Activated B cell treated with CpG ODN at 0.5 μM for 24 hours (primary cell): ENCODE data around the gene ZNF140. TPM values are rescaled to one million over a fixed set of nuclear protein-coding genes. Genes with fewer than 3 reads are reported as not detected.
A peak's percentile ranks its signal among the peaks of the same experiment; 100 is the strongest.

Source experiments
- ATAC-seq: fragments of 200-7000 bp; cut with Tn5 transposase; one replicate; pipeline ENCODE4 v1.10.0; 2021; ENCODE audit warnings: low read depth, mild to moderate bottlenecking, moderate library complexity
- CTCF ChIA-PET: fragments of 350-600 bp; sonication (Branson Sonifier 250); formaldehyde crosslinking; loops from one replicate; lab custom pipeline; 2021; ENCODE audit warnings: antibody characterized with exemption; lab: Charles Lee
- POLR2A ChIA-PET: fragments of 350-600 bp; sonication (Branson Sonifier 250); formaldehyde crosslinking; loops from one replicate; lab custom pipeline; 2021; ENCODE audit warnings: antibody characterized with exemption; lab: Charles Lee
- DNase-seq: peaks from one replicate; pipeline ENCODE4 v3.0.0; 2022
- H3K27ac Mint-ChIP-seq: one replicate; pipeline ENCODE4 v1.8.0; 2020; ENCODE audit warnings: mixed read lengths
- H3K27me3 Mint-ChIP-seq: one replicate; pipeline ENCODE4 v1.8.0; 2021; ENCODE audit warnings: mixed read lengths
- H3K36me3 Mint-ChIP-seq: one replicate; pipeline ENCODE4 v1.8.0; 2021; ENCODE audit warnings: low read depth, mixed read lengths
- H3K4me1 Mint-ChIP-seq: one replicate; pipeline ENCODE4 v1.8.0; 2021; ENCODE audit warnings: mixed read lengths
- H3K4me3 Mint-ChIP-seq: one replicate; pipeline ENCODE4 v1.8.0; 2020; ENCODE audit warnings: mild to moderate bottlenecking, mixed read lengths
- H3K9me3 Mint-ChIP-seq: one replicate; pipeline ENCODE4 v1.8.0; 2020; ENCODE audit warnings: mixed read lengths
- CTCF ChIP-seq: fragments of 200-600 bp; IDR thresholded peaks from one replicate; pipeline ENCODE4 v1.8.0; 2022; ENCODE audit warnings: antibody characterized with exemption, mild to moderate bottlenecking
- intact Hi-C: fragments of 100-400 bp; cut with micrococcal nuclease; formaldehyde crosslinking; loops from one replicate; pipeline ENCODE4 v1.15.1; 2024
- total RNA-seq: library from RNA; stranded (reverse); gene quantifications from 2 replicates; pipeline ENCODE4 v1.2.3, GENCODE V29; 2022

Gene ZNF140
- total RNA-seq: 20.6 and 21.9 TPM in 2 replicates

- peak; percentile 65 for ATAC-seq
- peaks cover 31% of the 10 kb centered on the region for H3K9me3 Mint-ChIP-seq
- peaks cover 12% of the 10 kb centered on the region for H3K4me1 Mint-ChIP-seq
- intact Hi-C loops: loop anchor here (1.0 to 2.0 kb wide), 10 partner anchors 43 to 318 kb away; partner anchors contain the start of genes CHFR, ZNF10, ZNF26 and ZNF268
- peak; percentile 90 for DNase-seq
- no peak within 1 kb of the TSS for H3K27ac Mint-ChIP-seq
- ChIA-PET CTCF (interaction anchor here (2.5 kb wide), 1 partner anchor 101 kb away, joined by 11 read pairs; the partner anchor contains the start of gene ZNF268), POLR2A (interaction anchor here (0.7 to 3.0 kb wide), 10 partner anchors 43 to 252 kb away, joined by 3 to 62 read pairs (median 12); partner anchors contain the start of genes CHFR, GOLGA3, ZNF10 and ZNF26)
- no peaks in the 10 kb centered on the region for H3K27me3 Mint-ChIP-seq
- TF ChIP-seq CTCF: no peak
- H3K4me3 Mint-ChIP-seq: no peak within 1 kb of the TSS
- H3K36me3 Mint-ChIP-seq: peaks cover 46% of the 10 kb centered on the region
Observed at GRCh38 chr12:133080368-133081158, at the start of gene ZNF140. TSS of gene ZNF140 (plus strand) at chr12:133080923. CDS start at chr12:133081321, 398 bp downstream.

DNA sequence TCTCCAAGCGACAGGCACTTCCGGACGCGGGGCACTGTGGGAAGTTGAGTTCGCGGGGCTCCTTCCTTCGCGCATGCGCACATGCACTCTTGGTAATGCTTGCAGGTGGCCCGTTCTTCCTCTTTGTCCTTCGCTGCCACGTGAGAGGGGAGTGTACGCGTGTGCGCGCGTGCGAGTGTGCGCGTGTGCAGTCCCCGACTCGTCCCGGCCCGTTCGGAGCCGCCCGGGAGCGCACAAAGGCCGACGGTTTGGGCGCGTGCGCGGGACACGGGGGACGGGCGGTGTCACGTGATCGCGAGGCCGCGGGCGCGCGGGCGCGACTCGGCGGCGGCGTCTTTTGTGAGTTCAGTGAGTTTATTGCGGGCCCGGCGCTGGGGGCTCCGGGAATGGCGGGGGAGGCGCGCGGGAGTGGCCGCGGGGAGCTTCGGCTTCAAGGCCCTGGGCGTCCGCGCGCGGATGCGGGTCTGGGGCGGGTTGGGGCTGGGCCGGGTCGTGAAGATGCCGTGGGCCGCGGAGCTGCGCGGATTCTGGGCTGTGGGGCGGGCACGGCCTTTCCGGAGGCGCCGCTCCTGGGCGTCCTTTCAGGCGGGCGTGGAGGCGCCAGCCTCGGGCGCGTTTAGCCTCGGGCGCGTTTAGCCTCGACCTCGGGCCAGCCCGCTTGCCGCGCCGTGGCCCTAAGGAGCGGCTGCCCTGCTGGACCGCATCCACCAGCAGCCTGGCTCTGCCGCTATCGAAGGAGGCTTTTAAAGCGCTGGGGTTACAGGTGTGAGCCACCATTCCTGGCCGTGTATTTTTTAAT, 43.3 kb upstream of the ZNF140 start, which contains the start of gene ZNF84:
TSS of gene ZNF84 (plus strand) at position 303 of the 799 bp plus-strand sequence. CDS start 3,959 bp downstream, outside the sequence.
- H3K27me3 Mint-ChIP-seq: peaks cover 2% of the 10 kb centered on the region
- no peak for TF ChIP-seq CTCF
- DNase-seq (peak; percentile 92), ATAC-seq (peak; percentile 95)
- peaks cover 20% of the 10 kb centered on the region for H3K4me1 Mint-ChIP-seq
- peaks cover 28% of the 10 kb centered on the region for H3K9me3 Mint-ChIP-seq
- POLR2A ChIA-PET: interaction anchor here (0.6 to 2.7 kb wide), 10 partner anchors 43 to 218 kb away, joined by 3 to 30 read pairs (median 7); partner anchors contain the start of genes CHFR, ZNF10, ZNF140 and ZNF26
- intact Hi-C loops: loop anchor here (1.0 to 5.0 kb wide), 10 partner anchors 43 to 350 kb away; partner anchors contain the start of genes ANKLE2, CHFR, GOLGA3 and POLE
- peak within 1 kb of the TSS; percentile 96 for H3K27ac Mint-ChIP-seq
- H3K36me3 Mint-ChIP-seq: peaks cover 42% of the 10 kb centered on the region
- H3K4me3 Mint-ChIP-seq: peak within 1 kb of the TSS; percentile 91
- CTCF ChIA-PET: no interaction called here

- peak overlapping the region; percentile 96 for H3K27ac Mint-ChIP-seq
- H3K4me1 Mint-ChIP-seq: peaks cover 20% of the 10 kb centered on the region
- TF ChIP-seq CTCF: no peak
- intact Hi-C loops: loop anchor here (5.0 kb wide), 1 partner anchor 211 kb away; the partner anchor contains the start of gene GOLGA3
- peaks cover 34% of the 10 kb centered on the region for H3K9me3 Mint-ChIP-seq
- H3K36me3 Mint-ChIP-seq: peaks cover 50% of the 10 kb centered on the region
- ATAC-seq (no peak), DNase-seq (no peak)
- H3K27me3 Mint-ChIP-seq: peaks cover 2% of the 10 kb centered on the region
- peak overlapping the region; percentile 91 for H3K4me3 Mint-ChIP-seq
- CTCF ChIA-PET: no interaction called here
- POLR2A ChIA-PET: interaction anchor here (0.6 to 2.7 kb wide), 9 partner anchors 43 to 219 kb away, joined by 3 to 30 read pairs (median 7); partner anchors contain the start of genes ZNF10, ZNF140, ZNF26 and ZNF268
Observed at GRCh38 chr12:133038118-133038709, 42.5 kb upstream of the ZNF140 start.

DNA sequence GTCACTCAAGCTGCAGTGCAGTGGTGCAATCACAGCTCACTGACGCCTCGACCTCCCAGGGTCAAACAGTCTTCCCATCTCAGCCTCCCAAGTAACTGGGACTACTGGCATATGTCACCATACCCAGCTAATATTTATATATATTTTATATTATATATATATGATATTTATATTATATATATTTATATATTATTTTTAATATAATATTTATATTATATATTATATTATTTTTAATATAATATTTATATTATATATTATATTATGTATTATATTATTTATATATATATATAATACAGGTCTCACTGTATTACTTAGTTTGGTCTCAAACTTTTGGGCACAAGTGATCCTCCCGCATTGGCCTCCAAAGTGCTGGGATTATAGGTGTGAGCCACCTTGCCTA, 34.0 kb upstream of the ZNF140 start:
- no peaks in the 10 kb centered on the region for H3K27me3 Mint-ChIP-seq
- H3K27ac Mint-ChIP-seq: no peak overlapping the region
- peaks cover 95% of the 10 kb centered on the region for H3K36me3 Mint-ChIP-seq
- H3K9me3 Mint-ChIP-seq: peaks cover 54% of the 10 kb centered on the region
- H3K4me1 Mint-ChIP-seq: no peaks in the 10 kb centered on the region
- no peak for TF ChIP-seq CTCF
- no peak for ATAC-seq
- no peak overlapping the region for H3K4me3 Mint-ChIP-seq
- ChIA-PET CTCF (no interaction called here), POLR2A (interaction anchor here (0.6 kb wide), 1 partner anchor 11 kb away, joined by 3 read pairs; no protein-coding TSS in a partner anchor)
- no peak for DNase-seq
- intact Hi-C loops: no loop called here
